ENCODE data around the gene GNA12.
"Not testable (repeated sequence)": the region's sequence is repeated elsewhere in the genome, so short reads cannot be mapped to it uniquely, and the experiment has no call there.

Gene GNA12

GRCh38 chr7:2709553-2710285, 134.4 kb downstream of the GNA12 start:
- DNase-seq: peak; percentile 67 to 77

GRCh38 chr7:2708547-2709310, 135.4 kb downstream of the GNA12 start:
- DNase-seq: no peak

- no peak for DNase-seq
Observed at GRCh38 chr7:2708041-2708440, 136.1 kb downstream of the GNA12 start.

GRCh38 chr7:2707481-2707880, 136.6 kb downstream of the GNA12 start:
- no peak for DNase-seq

GRCh38 chr7:2706685-2707126, 137.4 kb downstream of the GNA12 start:
- no peak for DNase-seq

GRCh38 chr7:2705371-2706096, 138.6 kb downstream of the GNA12 start:
- DNase-seq: no peak

GRCh38 chr7:2702594-2702957, 141.5 kb downstream of the GNA12 start:
- DNase-seq: no peak

- no peak for DNase-seq
Observed at GRCh38 chr7:2701832-2702593, 142.1 kb downstream of the GNA12 start.

- no peak for DNase-seq
Observed at GRCh38 chr7:2701424-2701823, 142.7 kb downstream of the GNA12 start.

GRCh38 chr7:2700141-2700850, 143.8 kb downstream of the GNA12 start:
- DNase-seq: no peak

GRCh38 chr7:2699289-2699620, 144.9 kb downstream of the GNA12 start:
- no peak for DNase-seq

- peak; percentile 34 to 36 for DNase-seq
Observed at GRCh38 chr7:2698581-2699288, 145.4 kb downstream of the GNA12 start.

GRCh38 chr7:2694122-2694436, 150.0 kb downstream of the GNA12 start:
- not testable (repeated sequence) for DNase-seq

- DNase-seq: not testable (repeated sequence)
Observed at GRCh38 chr7:2693420-2694121, 150.5 kb downstream of the GNA12 start.

GRCh38 chr7:2692543-2692942, 151.6 kb downstream of the GNA12 start:
- no peak for DNase-seq

- DNase-seq: not testable (repeated sequence)
Observed at GRCh38 chr7:2691932-2692439, 152.1 kb downstream of the GNA12 start.

- DNase-seq: no peak
Observed at GRCh38 chr7:2691011-2691707, 152.9 kb downstream of the GNA12 start.

- DNase-seq: no peak
Observed at GRCh38 chr7:2689951-2690705, 154.0 kb downstream of the GNA12 start.

GRCh38 chr7:2689343-2689847, 154.7 kb downstream of the GNA12 start:
- no peak for DNase-seq
